H7 (cell line): ENCODE measurements around the gene ERC2. TPM values are rescaled to one million over a fixed set of nuclear protein-coding genes. Genes with fewer than 3 reads are reported as not detected.

Experiments
- DNase-seq: peaks from one replicate; pipeline ENCODE4 v3.0.0; 2012
- H3K27me3 ChIP-seq: 2 replicates; pipeline ENCODE4 v1.6.0; 2011; ENCODE audit warnings: mild to moderate bottlenecking, low read length; ENCODE audit not compliant: control insufficient read depth, insufficient read depth
- H3K36me3 ChIP-seq: replicated peaks from 2 replicates; pipeline ENCODE4 v1.5.1; 2011; ENCODE audit warnings: low read length; ENCODE audit not compliant: control insufficient read depth, insufficient read depth
- H3K4me3 ChIP-seq: 2 replicates; pipeline ENCODE4 v1.5.1; 2011; ENCODE audit warnings: low read depth, mild to moderate bottlenecking, control low read depth, low read length, moderate library complexity; ENCODE audit not compliant: insufficient read depth
- total RNA-seq: library from RNA; depleted of rRNA; stranded (reverse); fragments of >200 nt; shearing (Covaris generic); gene quantifications from 2 replicates; pipeline ENCODE4 v1.2.3, GENCODE V29; 2014

The ERC2 gene
- total RNA-seq, 1 experiment from 2014 or later, result 2.4 TPM

- H3K27me3 ChIP-seq, result no peaks in the 10 kb centered on the region
- no peak for DNase-seq
- no peak overlapping the region for H3K4me3 ChIP-seq
- H3K36me3 ChIP-seq, result no peaks in the 10 kb centered on the region
These were observed 466.7 kb downstream of the ERC2 start for GRCh38 chr3:56001537-56001936.

- DNase-seq, result no peak
- no peak overlapping the region for H3K4me3 ChIP-seq
- H3K27me3 ChIP-seq, result no peaks in the 10 kb centered on the region
- H3K36me3 ChIP-seq, result no peaks in the 10 kb centered on the region; the same call in 1 of the 2 replicates
These were observed 478.9 kb downstream of the ERC2 start for GRCh38 chr3:55989366-55989765.

- Histone ChIP-seq H3K36me3 (no peaks in the 10 kb centered on the region; the same call in 1 of the 2 replicates), H3K4me3 (no peak overlapping the region), H3K27me3 (no peaks in the 10 kb centered on the region)
- no peak for DNase-seq
These were observed 479.4 kb downstream of the ERC2 start for GRCh38 chr3:55988905-55989304.

GRCh38 chr3:55984626-55985025 lies 483.6 kb downstream of the ERC2 start:
- H3K36me3 ChIP-seq, result no peaks in the 10 kb centered on the region

GRCh38 chr3:55978953-55979352 lies 489.3 kb downstream of the ERC2 start:
- Histone ChIP-seq H3K36me3 (no peaks in the 10 kb centered on the region), H3K27me3 (no peaks in the 10 kb centered on the region), H3K4me3 (no peak overlapping the region)
- no peak for DNase-seq

More at GRCh38 chr3:55984626-55985025, 483.6 kb downstream of the ERC2 start:
- H3K4me3 ChIP-seq, result no peak overlapping the region
- H3K27me3 ChIP-seq, result no peaks in the 10 kb centered on the region
- no peak for DNase-seq

GRCh38 chr3:55974421-55975165 lies 493.7 kb downstream of the ERC2 start:
- no peak overlapping the region for H3K4me3 ChIP-seq
- H3K36me3 ChIP-seq, result no peaks in the 10 kb centered on the region
- DNase-seq, result no peak

GRCh38 chr3:55969634-55970033 lies 498.6 kb downstream of the ERC2 start:
- no peak for DNase-seq
- no peak overlapping the region for H3K4me3 ChIP-seq
- H3K27me3 ChIP-seq, result no peaks in the 10 kb centered on the region
- no peaks in the 10 kb centered on the region for H3K36me3 ChIP-seq

More at GRCh38 chr3:55974421-55975165, 493.7 kb downstream of the ERC2 start:
- H3K27me3 ChIP-seq, result no peaks in the 10 kb centered on the region

- DNase-seq, result no peak
- H3K4me3 ChIP-seq, result no peak overlapping the region
- no peaks in the 10 kb centered on the region for H3K36me3 ChIP-seq
These were observed 499.9 kb downstream of the ERC2 start for GRCh38 chr3:55968331-55968730.

GRCh38 chr3:55966566-55966965 lies 501.7 kb downstream of the ERC2 start:
- DNase-seq, result no peak
- Histone ChIP-seq H3K36me3 (no peaks in the 10 kb centered on the region), H3K27me3 (no peaks in the 10 kb centered on the region), H3K4me3 (no peak overlapping the region)

More at GRCh38 chr3:55968331-55968730, 499.9 kb downstream of the ERC2 start:
- H3K27me3 ChIP-seq, result no peaks in the 10 kb centered on the region

- DNase-seq, result no peak
- no peaks in the 10 kb centered on the region for H3K27me3 ChIP-seq
These were observed 502.5 kb downstream of the ERC2 start for GRCh38 chr3:55965776-55966175.

GRCh38 chr3:55964491-55964985 lies 503.7 kb downstream of the ERC2 start:
- no peak overlapping the region for H3K4me3 ChIP-seq

More at GRCh38 chr3:55965776-55966175, 502.5 kb downstream of the ERC2 start:
- H3K4me3 ChIP-seq, result no peak overlapping the region
- H3K36me3 ChIP-seq, result no peaks in the 10 kb centered on the region

GRCh38 chr3:55963601-55964000 lies 504.7 kb downstream of the ERC2 start:
- H3K4me3 ChIP-seq, result no peak overlapping the region
- H3K36me3 ChIP-seq, result no peaks in the 10 kb centered on the region
- no peak for DNase-seq
- no peaks in the 10 kb centered on the region for H3K27me3 ChIP-seq

More at GRCh38 chr3:55964491-55964985, 503.7 kb downstream of the ERC2 start:
- Histone ChIP-seq H3K27me3 (no peaks in the 10 kb centered on the region), H3K36me3 (no peaks in the 10 kb centered on the region)
- DNase-seq, result no peak

GRCh38 chr3:55959471-55960080 lies 508.7 kb downstream of the ERC2 start:
- Histone ChIP-seq H3K27me3 (no peaks in the 10 kb centered on the region), H3K36me3 (peaks cover 1% of the 10 kb centered on the region; the same call in 1 of the 2 replicates), H3K4me3 (no peak overlapping the region)
- DNase-seq, result no peak

- DNase-seq, result no peak
- Histone ChIP-seq H3K27me3 (no peaks in the 10 kb centered on the region), H3K4me3 (no peak overlapping the region), H3K36me3 (peaks cover 1% of the 10 kb centered on the region; the same call in 1 of the 2 replicates)
These were observed 509.7 kb downstream of the ERC2 start for GRCh38 chr3:55958605-55959004.
